ENCODE measurements around the gene RABL6. TPM values are rescaled to one million over a fixed set of nuclear protein-coding genes. Genes with fewer than 3 reads are reported as not detected.
"Not testable (repeated sequence)": the region's sequence is repeated elsewhere in the genome, so short reads cannot be mapped to it uniquely, and the experiment has no call there.

Gene RABL6
- total RNA-seq, 2 experiments from 2014 or later = 83.4 to 85.3 TPM

- H3K36me3 Mint-ChIP-seq = no peaks in the 10 kb centered on the region
- POLR2A ChIA-PET = interaction anchor here (0.7 kb wide), 1 partner anchor 209 kb away, joined by 4 read pairs; no protein-coding TSS in a partner anchor
- H3K27ac Mint-ChIP-seq = no peak overlapping the region
- no peak overlapping the region for H3K4me3 Mint-ChIP-seq
- peaks cover 12% of the 10 kb centered on the region for H3K27me3 Mint-ChIP-seq
- no peaks in the 10 kb centered on the region for H3K9me3 Mint-ChIP-seq
- peaks cover 3% of the 10 kb centered on the region for H3K4me1 Mint-ChIP-seq (ENCODE audit: low read depth)
- no peak for DNase-seq
- intact Hi-C loops (cut with micrococcal nuclease) = no loop called here
- CTCF ChIA-PET = interaction anchor here (1.0 to 3.0 kb wide), 2 partner anchors 9 to 13 kb away, joined by 3 to 13 read pairs; no protein-coding TSS in a partner anchor
Measured at GRCh38 chr9:136779808-136780207, 27.9 kb upstream of the RABL6 start.

GRCh38 chr9:136782452-136782851, 25.3 kb upstream of the RABL6 start:
- H3K4me3 Mint-ChIP-seq = no peak overlapping the region
- CTCF ChIA-PET = interaction anchor here (0.9 to 1.1 kb wide), 2 partner anchors 13 to 25 kb away, joined by 3 read pairs; partner anchors contain the start of gene LCN8
- POLR2A ChIA-PET = no interaction called here
- intact Hi-C loops (cut with micrococcal nuclease) = no loop called here
- H3K4me1 Mint-ChIP-seq (ENCODE audit: low read depth) = peaks cover 6% of the 10 kb centered on the region
- no peaks in the 10 kb centered on the region for H3K36me3 Mint-ChIP-seq
- H3K27me3 Mint-ChIP-seq = peaks cover 12% of the 10 kb centered on the region
- H3K9me3 Mint-ChIP-seq = no peaks in the 10 kb centered on the region
- no peak overlapping the region for H3K27ac Mint-ChIP-seq
- no peak for DNase-seq

GRCh38 chr9:136784249-136784996, 23.3 kb upstream of the RABL6 start:
- intact Hi-C loops (cut with micrococcal nuclease) = loop anchor here (1.0 kb wide), 1 partner anchor 18 kb away; no protein-coding TSS in a partner anchor
- no peak for DNase-seq

GRCh38 chr9:136784997-136785361, 22.8 kb upstream of the RABL6 start:
- no peak overlapping the region for H3K27ac Mint-ChIP-seq
- no peaks in the 10 kb centered on the region for H3K36me3 Mint-ChIP-seq
- peak; percentile 41 for DNase-seq
- ChIA-PET CTCF (interaction anchor here (1.3 to 1.4 kb wide), 2 partner anchors 62 to 250 kb away, joined by 3 to 12 read pairs; no protein-coding TSS in a partner anchor), POLR2A (no interaction called here)
- intact Hi-C loops (cut with micrococcal nuclease) = loop anchor here (1.0 to 5.0 kb wide), 2 partner anchors 19 to 207 kb away; partner anchors contain the start of gene PAXX
- H3K4me1 Mint-ChIP-seq (ENCODE audit: low read depth) = peaks cover 16% of the 10 kb centered on the region
- no peak overlapping the region for H3K4me3 Mint-ChIP-seq
- peaks cover 1% of the 10 kb centered on the region for H3K27me3 Mint-ChIP-seq
- no peaks in the 10 kb centered on the region for H3K9me3 Mint-ChIP-seq

More at GRCh38 chr9:136784249-136784996, 23.3 kb upstream of the RABL6 start:
- H3K27ac Mint-ChIP-seq = no peak overlapping the region
- ChIA-PET POLR2A (no interaction called here), CTCF (interaction anchor here (0.8 to 1.0 kb wide), 2 partner anchors 14 to 34 kb away, joined by 3 to 4 read pairs; no protein-coding TSS in a partner anchor)
- peaks cover 16% of the 10 kb centered on the region for H3K4me1 Mint-ChIP-seq (ENCODE audit: low read depth)
- H3K36me3 Mint-ChIP-seq = no peaks in the 10 kb centered on the region
- no peaks in the 10 kb centered on the region for H3K9me3 Mint-ChIP-seq
- peaks cover 1% of the 10 kb centered on the region for H3K27me3 Mint-ChIP-seq
- H3K4me3 Mint-ChIP-seq = no peak overlapping the region

- peaks cover 19% of the 10 kb centered on the region for H3K4me1 Mint-ChIP-seq (ENCODE audit: low read depth)
- H3K4me3 Mint-ChIP-seq, H3K27ac Mint-ChIP-seq, POLR2A ChIA-PET, H3K27me3 Mint-ChIP-seq, DNase-seq, H3K36me3 Mint-ChIP-seq, H3K9me3 Mint-ChIP-seq: not testable (repeated sequence)
- intact Hi-C loops (cut with micrococcal nuclease) = loop anchor here (5.0 kb wide), 1 partner anchor 207 kb away; the partner anchor contains the start of gene PAXX
- CTCF ChIA-PET = interaction anchor here (1.0 to 3.3 kb wide), 5 partner anchors 14 to 249 kb away, joined by 3 to 16 read pairs (median 3); no protein-coding TSS in a partner anchor
Measured at GRCh38 chr9:136785565-136786355, 22.0 kb upstream of the RABL6 start.

- CTCF ChIA-PET = interaction anchor here (1.0 to 3.3 kb wide), 11 partner anchors 8 to 249 kb away, joined by 3 to 16 read pairs (median 3); no protein-coding TSS in a partner anchor
- H3K27ac Mint-ChIP-seq = no peak overlapping the region
- H3K27me3 Mint-ChIP-seq = peaks cover 1% of the 10 kb centered on the region
- peaks cover 19% of the 10 kb centered on the region for H3K4me1 Mint-ChIP-seq (ENCODE audit: low read depth)
- no peak for DNase-seq
- no peak overlapping the region for H3K4me3 Mint-ChIP-seq
- no peaks in the 10 kb centered on the region for H3K9me3 Mint-ChIP-seq
- POLR2A ChIA-PET = no interaction called here
- no peaks in the 10 kb centered on the region for H3K36me3 Mint-ChIP-seq
- intact Hi-C loops (cut with micrococcal nuclease) = loop anchor here (5.0 kb wide), 1 partner anchor 206 kb away; the partner anchor contains the start of gene PAXX
Measured at GRCh38 chr9:136786451-136786850, 21.3 kb upstream of the RABL6 start.

- DNase-seq, POLR2A ChIA-PET: not testable (repeated sequence)
- peaks cover 21% of the 10 kb centered on the region for H3K4me1 Mint-ChIP-seq (ENCODE audit: low read depth)
Measured at GRCh38 chr9:136786983-136787382, 20.8 kb upstream of the RABL6 start.

GRCh38 chr9:136787690-136788400, 19.9 kb upstream of the RABL6 start:
- ChIA-PET CTCF (interaction anchor here (0.6 to 3.3 kb wide), 16 partner anchors 10 to 308 kb away, joined by 3 to 16 read pairs (median 3); partner anchors contain the start of gene CLIC3), POLR2A (no interaction called here)
- Mint-ChIP-seq H3K4me3 (no peak overlapping the region), H3K27me3 (peaks cover 1% of the 10 kb centered on the region), H3K27ac (no peak overlapping the region), H3K9me3 (no peaks in the 10 kb centered on the region), H3K4me1 (ENCODE audit: low read depth) (peaks cover 25% of the 10 kb centered on the region), H3K36me3 (no peaks in the 10 kb centered on the region)
- peak; percentile 84 for DNase-seq
- intact Hi-C loops (cut with micrococcal nuclease) = loop anchor here (1.0 to 5.0 kb wide), 2 partner anchors 204 to 247 kb away; partner anchors contain the start of gene PAXX

More at GRCh38 chr9:136786983-136787382, 20.8 kb upstream of the RABL6 start:
- H3K36me3 Mint-ChIP-seq, H3K4me3 Mint-ChIP-seq, H3K27ac Mint-ChIP-seq, H3K27me3 Mint-ChIP-seq, H3K9me3 Mint-ChIP-seq: not testable (repeated sequence)
- intact Hi-C loops (cut with micrococcal nuclease) = loop anchor here (1.0 to 5.0 kb wide), 2 partner anchors 205 to 248 kb away; partner anchors contain the start of gene PAXX
- CTCF ChIA-PET = interaction anchor here (0.6 to 3.3 kb wide), 12 partner anchors 9 to 281 kb away, joined by 3 to 16 read pairs (median 4); no protein-coding TSS in a partner anchor

GRCh38 chr9:136788644-136789522, 18.9 kb upstream of the RABL6 start:
- intact Hi-C loops (cut with micrococcal nuclease) = loop anchor here (5.0 kb wide), 1 partner anchor 203 kb away; the partner anchor contains the start of gene PAXX
- POLR2A ChIA-PET = not testable (repeated sequence)

GRCh38 chr9:136789523-136789937, 18.2 kb upstream of the RABL6 start:
- Mint-ChIP-seq H3K27ac (no peak overlapping the region), H3K9me3 (no peaks in the 10 kb centered on the region), H3K4me1 (ENCODE audit: low read depth) (peaks cover 28% of the 10 kb centered on the region), H3K36me3 (no peaks in the 10 kb centered on the region), H3K27me3 (peaks cover 1% of the 10 kb centered on the region), H3K4me3 (no peak overlapping the region)
- intact Hi-C loops (cut with micrococcal nuclease) = loop anchor here (5.0 kb wide), 1 partner anchor 203 kb away; the partner anchor contains the start of gene PAXX
- POLR2A ChIA-PET = no interaction called here
- DNase-seq = no peak
- CTCF ChIA-PET = interaction anchor here (0.6 kb wide), 1 partner anchor 241 kb away, joined by 3 read pairs; no protein-coding TSS in a partner anchor

More at GRCh38 chr9:136788644-136789522, 18.9 kb upstream of the RABL6 start:
- Mint-ChIP-seq H3K4me1 (ENCODE audit: low read depth) (peaks cover 28% of the 10 kb centered on the region), H3K27ac (peak overlapping the region; percentile 13)
- DNase-seq, H3K9me3 Mint-ChIP-seq, H3K36me3 Mint-ChIP-seq, H3K27me3 Mint-ChIP-seq, H3K4me3 Mint-ChIP-seq: not testable (repeated sequence)
- CTCF ChIA-PET = interaction anchor here (1.2 to 3.3 kb wide), 7 partner anchors 11 to 307 kb away, joined by 3 to 16 read pairs (median 4); no protein-coding TSS in a partner anchor

All from activated CD4-positive, alpha-beta memory T cell treated with anti-CD3 and anti-CD28 coated beads for 36 hours (primary cell).